ENCODE data around the gene SMIM24.
"Not testable (repeated sequence)": the region's sequence is repeated elsewhere in the genome, so short reads cannot be mapped to it uniquely, and the experiment has no call there.

SMIM24 gene

GRCh38 chr19:3448616-3449334 lies 31.6 kb downstream of the SMIM24 start:
- Histone ChIP-seq H3K4me3 (ENCODE audit: control insufficient read depth in 1 of 7, extremely low read depth in 1 of 7, insufficient read depth in 4 of 7, low read depth in 2 of 7, low read length in 6 of 7) (no peak overlapping the region), H3K9me3 (ENCODE audit: control extremely low read depth in 1 of 5, control insufficient read depth in 4 of 5, insufficient read depth in 2 of 5, low read depth in 1 of 5, low read length in 4 of 5) (no peaks in the 10 kb centered on the region), H3K36me3 (ENCODE audit: control insufficient read depth in 4 of 4, insufficient read depth in 4 of 4, low read length in 3 of 4) (peaks cover 8 to 68% (median 33%) of the 10 kb centered on the region in 4 experiments), H3K4me1 (ENCODE audit: control extremely low read depth in 1 of 4, control insufficient read depth in 4 of 4, insufficient read depth in 4 of 4, low read length in 3 of 4) (peaks cover 0 to 20% (median 14%) of the 10 kb centered on the region in 4 experiments), H3K27me3 (replicated peaks in 2 of 5; ENCODE audit: control insufficient read depth in 4 of 5, insufficient read depth in 5 of 5, low read length in 4 of 5) (no peaks in the 10 kb centered on the region), H3K27ac (ENCODE audit: insufficient read depth in 1 of 2, low read depth in 1 of 2, low read length in 2 of 2, poor library complexity in 1 of 2, severe bottlenecking in 2 of 2) (no peak overlapping the region)
- 95% methylated on average over 25 of the region's 28 CpGs for WGBS (ENCODE audit: insufficient coverage)
- CTCF ChIA-PET, result interaction anchor here (1.2 kb wide), 1 partner anchor 12 kb away, joined by 5 read pairs; no protein-coding TSS in a partner anchor
- DNase-seq, result no peak
- POLR2A ChIA-PET, result interaction anchor here (0.7 kb wide), 1 partner anchor 27 kb away, joined by 3 read pairs; no protein-coding TSS in a partner anchor

- ChIA-PET CTCF (interaction anchor here (0.9 to 1.8 kb wide), 3 partner anchors 9 to 95 kb away, joined by 3 to 4 read pairs (median 3); no protein-coding TSS in a partner anchor), POLR2A (interaction anchor here (0.6 kb wide), 1 partner anchor 248 kb away, joined by 3 read pairs; no protein-coding TSS in a partner anchor)
- Histone ChIP-seq H3K4me1 (ENCODE audit: control extremely low read depth in 1 of 4, control insufficient read depth in 4 of 4, insufficient read depth in 4 of 4, low read length in 3 of 4) (peaks cover 0 to 23% (median 15%) of the 10 kb centered on the region in 4 experiments), H3K36me3 (ENCODE audit: control insufficient read depth in 4 of 4, insufficient read depth in 4 of 4, low read length in 3 of 4) (peaks cover 3 to 66% (median 21%) of the 10 kb centered on the region in 4 experiments)
- 100% methylated on average over 4 of the region's 4 CpGs for WGBS (ENCODE audit: insufficient coverage)
- not testable (repeated sequence) for H3K9me3 ChIP-seq (ENCODE audit: control extremely low read depth in 1 of 5, control insufficient read depth in 4 of 5, insufficient read depth in 2 of 5, low read depth in 1 of 5, low read length in 4 of 5); DNase-seq; H3K27me3 ChIP-seq (replicated peaks in 2 of 5; ENCODE audit: control insufficient read depth in 4 of 5, insufficient read depth in 5 of 5, low read length in 4 of 5); H3K27ac ChIP-seq (ENCODE audit: insufficient read depth in 1 of 2, low read depth in 1 of 2, low read length in 2 of 2, poor library complexity in 1 of 2, severe bottlenecking in 2 of 2); H3K4me3 ChIP-seq (ENCODE audit: control insufficient read depth in 1 of 7, extremely low read depth in 1 of 7, insufficient read depth in 4 of 7, low read depth in 2 of 7, low read length in 6 of 7)
Measured at GRCh38 chr19:3446657-3447056, 33.7 kb downstream of the SMIM24 start.

GRCh38 chr19:3444695-3445234 lies 35.6 kb downstream of the SMIM24 start:
- Histone ChIP-seq H3K36me3 (ENCODE audit: control insufficient read depth in 4 of 4, insufficient read depth in 4 of 4, low read length in 3 of 4) (peaks cover 3 to 63% (median 20%) of the 10 kb centered on the region in 4 experiments), H3K27me3 (replicated peaks in 2 of 5; ENCODE audit: control insufficient read depth in 4 of 5, insufficient read depth in 5 of 5, low read length in 4 of 5) (no peaks in the 10 kb centered on the region), H3K27ac (ENCODE audit: insufficient read depth in 1 of 2, low read depth in 1 of 2, low read length in 2 of 2, poor library complexity in 1 of 2, severe bottlenecking in 2 of 2) (no peak overlapping the region), H3K9me3 (ENCODE audit: control extremely low read depth in 1 of 5, control insufficient read depth in 4 of 5, insufficient read depth in 2 of 5, low read depth in 1 of 5, low read length in 4 of 5) (no peaks in the 10 kb centered on the region), H3K4me1 (ENCODE audit: control extremely low read depth in 1 of 4, control insufficient read depth in 4 of 4, insufficient read depth in 4 of 4, low read length in 3 of 4) (peaks cover 0 to 23% (median 15%) of the 10 kb centered on the region in 4 experiments), H3K4me3 (ENCODE audit: control insufficient read depth in 1 of 7, extremely low read depth in 1 of 7, insufficient read depth in 4 of 7, low read depth in 2 of 7, low read length in 6 of 7) (peak overlapping the region in 3 of 7 experiments; percentile 14 to 52 (median 48))
- ChIA-PET CTCF (interaction anchor here (1.1 to 2.7 kb wide), 3 partner anchors 93 to 119 kb away, joined by 3 to 9 read pairs (median 4); no protein-coding TSS in a partner anchor), POLR2A (interaction anchor here (0.9 kb wide), 1 partner anchor 34 kb away, joined by 5 read pairs; no protein-coding TSS in a partner anchor)
- no peak for DNase-seq
- WGBS (ENCODE audit: insufficient coverage), result 56% methylated on average over 24 of the region's 24 CpGs

GRCh38 chr19:3443840-3444694 lies 36.3 kb downstream of the SMIM24 start:
- ChIA-PET POLR2A (interaction anchor here (0.9 kb wide), 1 partner anchor 35 kb away, joined by 5 read pairs; no protein-coding TSS in a partner anchor), CTCF (interaction anchor here (2.7 kb wide), 1 partner anchor 118 kb away, joined by 9 read pairs; no protein-coding TSS in a partner anchor)
- peaks cover 0 to 23% (median 15%) of the 10 kb centered on the region in 4 experiments for H3K4me1 ChIP-seq (ENCODE audit: control extremely low read depth in 1 of 4, control insufficient read depth in 4 of 4, insufficient read depth in 4 of 4, low read length in 3 of 4)
- H3K4me3 ChIP-seq (ENCODE audit: control insufficient read depth in 1 of 7, extremely low read depth in 1 of 7, insufficient read depth in 4 of 7, low read depth in 2 of 7, low read length in 6 of 7), result peak overlapping the region in 3 of 7 experiments; percentile 14 to 52 (median 48)
- peaks cover 2 to 60% (median 18%) of the 10 kb centered on the region in 4 experiments for H3K36me3 ChIP-seq (ENCODE audit: control insufficient read depth in 4 of 4, insufficient read depth in 4 of 4, low read length in 3 of 4)
- H3K27me3 ChIP-seq (replicated peaks in 2 of 5; ENCODE audit: control insufficient read depth in 4 of 5, insufficient read depth in 5 of 5, low read length in 4 of 5), result no peaks in the 10 kb centered on the region
- peak in 2 of 3 donors; percentile 42 to 47 for DNase-seq
- WGBS (ENCODE audit: insufficient coverage), result 36% methylated on average over 31 of the region's 33 CpGs
- no peaks in the 10 kb centered on the region for H3K9me3 ChIP-seq (ENCODE audit: control extremely low read depth in 1 of 5, control insufficient read depth in 4 of 5, insufficient read depth in 2 of 5, low read depth in 1 of 5, low read length in 4 of 5)
- peak overlapping the region in 1 of 2 experiments; percentile 22 for H3K27ac ChIP-seq (ENCODE audit: insufficient read depth in 1 of 2, low read depth in 1 of 2, low read length in 2 of 2, poor library complexity in 1 of 2, severe bottlenecking in 2 of 2)

- H3K4me3 ChIP-seq (ENCODE audit: control insufficient read depth in 1 of 7, extremely low read depth in 1 of 7, insufficient read depth in 4 of 7, low read depth in 2 of 7, low read length in 6 of 7), result no peak overlapping the region
- H3K36me3 ChIP-seq (ENCODE audit: control insufficient read depth in 4 of 4, insufficient read depth in 4 of 4, low read length in 3 of 4), result peaks cover 0 to 62% (median 20%) of the 10 kb centered on the region in 4 experiments
- H3K9me3 ChIP-seq (ENCODE audit: control extremely low read depth in 1 of 5, control insufficient read depth in 4 of 5, insufficient read depth in 2 of 5, low read depth in 1 of 5, low read length in 4 of 5), result no peaks in the 10 kb centered on the region
- 100% methylated on average over 13 of the region's 15 CpGs for WGBS (ENCODE audit: insufficient coverage)
- no peak for DNase-seq
- no peak overlapping the region for H3K27ac ChIP-seq (ENCODE audit: insufficient read depth in 1 of 2, low read depth in 1 of 2, low read length in 2 of 2, poor library complexity in 1 of 2, severe bottlenecking in 2 of 2)
- no peaks in the 10 kb centered on the region for H3K27me3 ChIP-seq (replicated peaks in 2 of 5; ENCODE audit: control insufficient read depth in 4 of 5, insufficient read depth in 5 of 5, low read length in 4 of 5)
- CTCF ChIA-PET, result interaction anchor here (1.3 to 2.7 kb wide), 4 partner anchors 30 to 116 kb away, joined by 3 to 9 read pairs (median 4); no protein-coding TSS in a partner anchor
- peaks cover 0 to 23% (median 15%) of the 10 kb centered on the region in 4 experiments for H3K4me1 ChIP-seq (ENCODE audit: control extremely low read depth in 1 of 4, control insufficient read depth in 4 of 4, insufficient read depth in 4 of 4, low read length in 3 of 4)
- POLR2A ChIA-PET, result no interaction called here
Measured at GRCh38 chr19:3442487-3443071, 37.7 kb downstream of the SMIM24 start.

GRCh38 chr19:3441986-3442329 lies 38.4 kb downstream of the SMIM24 start:
- Histone ChIP-seq H3K9me3 (ENCODE audit: control extremely low read depth in 1 of 5, control insufficient read depth in 4 of 5, insufficient read depth in 2 of 5, low read depth in 1 of 5, low read length in 4 of 5) (no peaks in the 10 kb centered on the region), H3K27ac (ENCODE audit: insufficient read depth in 1 of 2, low read depth in 1 of 2, low read length in 2 of 2, poor library complexity in 1 of 2, severe bottlenecking in 2 of 2) (no peak overlapping the region), H3K27me3 (replicated peaks in 2 of 5; ENCODE audit: control insufficient read depth in 4 of 5, insufficient read depth in 5 of 5, low read length in 4 of 5) (no peaks in the 10 kb centered on the region), H3K4me1 (ENCODE audit: control extremely low read depth in 1 of 4, control insufficient read depth in 4 of 4, insufficient read depth in 4 of 4, low read length in 3 of 4) (peaks cover 0 to 23% (median 15%) of the 10 kb centered on the region in 4 experiments), H3K36me3 (ENCODE audit: control insufficient read depth in 4 of 4, insufficient read depth in 4 of 4, low read length in 3 of 4) (peaks cover 0 to 62% (median 18%) of the 10 kb centered on the region in 4 experiments), H3K4me3 (ENCODE audit: control insufficient read depth in 1 of 7, extremely low read depth in 1 of 7, insufficient read depth in 4 of 7, low read depth in 2 of 7, low read length in 6 of 7) (no peak overlapping the region)
- ChIA-PET POLR2A (no interaction called here), CTCF (interaction anchor here (1.3 to 3.8 kb wide), 4 partner anchors 13 to 112 kb away, joined by 3 to 13 read pairs (median 4); no protein-coding TSS in a partner anchor)
- DNase-seq, result no peak
- 96% methylated on average over 10 of the region's 14 CpGs for WGBS (ENCODE audit: insufficient coverage)

Data from common myeloid progenitor, CD34-positive (primary cell).